ENCODE results near the gene KIAA1328.
A peak's percentile ranks its signal among the peaks of the same experiment; 100 is the strongest.

The KIAA1328 gene

DNA sequence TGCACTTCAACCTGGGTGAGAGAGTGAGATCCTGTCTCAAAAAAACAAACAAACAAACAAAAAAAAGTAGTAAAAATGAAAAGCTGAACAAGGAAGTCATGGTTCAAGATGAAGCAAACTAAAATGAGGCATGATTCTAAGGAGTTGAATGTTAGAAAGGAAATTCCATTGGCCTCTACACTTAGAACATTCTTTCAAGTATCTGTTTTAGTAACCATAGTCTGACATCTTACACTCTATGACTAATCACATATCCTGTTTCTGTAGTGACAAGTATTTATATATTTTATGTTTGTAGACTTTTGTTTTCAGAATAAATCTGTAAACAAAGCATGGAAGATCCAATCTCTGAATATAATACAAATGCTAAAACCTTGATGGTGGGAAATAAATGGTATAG, 164.1 kb downstream of the KIAA1328 start:
- no peak overlapping the region for H3K27ac ChIP-seq
- TF ChIP-seq, protein P1, sequence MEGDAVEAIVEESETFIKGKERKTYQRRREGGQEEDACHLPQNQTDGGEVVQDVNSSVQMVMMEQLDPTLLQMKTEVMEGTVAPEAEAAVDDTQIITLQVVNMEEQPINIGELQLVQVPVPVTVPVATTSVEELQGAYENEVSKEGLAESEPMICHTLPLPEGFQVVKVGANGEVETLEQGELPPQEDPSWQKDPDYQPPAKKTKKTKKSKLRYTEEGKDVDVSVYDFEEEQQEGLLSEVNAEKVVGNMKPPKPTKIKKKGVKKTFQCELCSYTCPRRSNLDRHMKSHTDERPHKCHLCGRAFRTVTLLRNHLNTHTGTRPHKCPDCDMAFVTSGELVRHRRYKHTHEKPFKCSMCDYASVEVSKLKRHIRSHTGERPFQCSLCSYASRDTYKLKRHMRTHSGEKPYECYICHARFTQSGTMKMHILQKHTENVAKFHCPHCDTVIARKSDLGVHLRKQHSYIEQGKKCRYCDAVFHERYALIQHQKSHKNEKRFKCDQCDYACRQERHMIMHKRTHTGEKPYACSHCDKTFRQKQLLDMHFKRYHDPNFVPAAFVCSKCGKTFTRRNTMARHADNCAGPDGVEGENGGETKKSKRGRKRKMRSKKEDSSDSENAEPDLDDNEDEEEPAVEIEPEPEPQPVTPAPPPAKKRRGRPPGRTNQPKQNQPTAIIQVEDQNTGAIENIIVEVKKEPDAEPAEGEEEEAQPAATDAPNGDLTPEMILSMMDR (conservative IDR thresholded peaks at IDR 0.05), result no peak
- TF ChIP-seq ZFX (IDR thresholded peaks at IDR 0.05), result no peak

DNA sequence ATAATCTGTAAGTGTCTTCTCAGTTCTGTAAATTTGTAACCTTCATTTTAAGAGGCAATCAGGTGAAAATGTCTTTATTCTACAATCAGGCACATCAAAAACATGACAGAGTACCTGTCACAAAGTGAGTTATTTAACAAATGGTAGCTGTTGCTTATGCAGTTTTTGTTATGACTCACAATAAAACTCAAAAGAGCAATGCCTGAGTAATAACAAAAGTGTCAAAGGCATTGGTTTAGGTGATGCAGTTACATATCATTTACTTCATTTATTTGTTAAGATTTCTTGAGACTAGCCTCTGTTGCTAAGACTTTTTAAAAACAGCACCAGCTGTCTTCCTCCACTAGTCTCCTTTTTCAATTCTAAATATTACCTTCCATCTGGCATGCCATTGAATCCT, 177.8 kb downstream of the KIAA1328 start:
- no peak for TF ChIP-seq ZFX (IDR thresholded peaks at IDR 0.05)
- TF ChIP-seq, protein P1 (conservative IDR thresholded peaks at IDR 0.05), result no peak

DNA sequence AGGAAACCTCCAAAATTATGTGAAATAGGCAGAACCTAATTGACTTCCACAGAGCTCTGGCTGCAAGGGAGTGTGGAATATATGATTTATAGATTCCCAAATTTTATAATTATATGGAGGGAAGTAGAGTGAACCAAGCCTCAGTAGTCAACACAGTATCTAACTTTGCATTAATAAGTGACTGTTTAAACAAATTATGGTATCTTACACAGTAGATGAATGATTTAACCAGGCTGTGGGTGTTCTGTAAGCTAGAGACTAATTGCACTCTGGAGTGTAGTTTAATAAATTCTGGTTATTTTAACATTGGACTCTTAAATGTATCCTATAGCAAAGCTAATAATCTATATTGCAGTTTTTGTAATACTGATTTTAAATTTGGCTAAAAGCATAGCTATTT, 183.5 kb downstream of the KIAA1328 start:
- H3K27ac ChIP-seq, result no peak overlapping the region
- no peak for TF ChIP-seq ZFX (IDR thresholded peaks at IDR 0.05)
- TF ChIP-seq, protein P1 (conservative IDR thresholded peaks at IDR 0.05), result no peak

More for the DNA sequence above, 177.8 kb downstream of the KIAA1328 start:
- no peak overlapping the region for H3K27ac ChIP-seq

DNA sequence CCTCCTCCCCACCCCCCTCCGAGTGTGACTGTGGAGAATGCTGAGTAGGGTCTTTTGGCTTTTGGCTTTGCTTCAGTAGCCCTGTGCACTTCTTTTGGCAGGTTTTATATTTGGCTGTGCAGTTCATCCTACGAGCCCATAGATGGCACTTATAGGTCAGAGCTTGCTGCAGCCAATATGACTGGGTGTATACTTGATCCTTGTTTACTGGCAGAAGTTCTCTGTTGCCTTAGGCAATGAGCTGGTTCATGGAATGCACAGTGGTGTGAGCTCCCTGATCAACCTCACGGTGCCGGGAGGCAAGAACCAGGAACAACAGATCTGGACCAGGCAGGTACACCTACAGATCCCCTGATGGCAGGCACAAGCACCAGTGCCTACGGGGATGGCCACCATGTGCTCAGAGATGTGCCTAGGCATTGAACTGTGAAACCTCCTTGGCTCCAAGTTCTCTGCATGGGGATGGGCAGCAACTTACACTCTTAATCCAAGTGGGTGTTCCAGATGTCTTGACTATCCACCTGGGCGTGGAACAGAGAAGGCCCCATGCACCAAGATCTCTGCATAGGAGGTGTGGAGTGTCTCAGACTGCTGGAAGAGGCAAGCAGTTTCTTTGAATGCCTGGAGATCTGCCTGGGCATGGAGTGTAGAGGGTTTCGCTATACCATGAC, 190.4 kb downstream of the KIAA1328 start:
- TF ChIP-seq, protein P1 (conservative IDR thresholded peaks at IDR 0.05), result peak; percentile 78
- no peak for TF ChIP-seq ZFX (IDR thresholded peaks at IDR 0.05)
- no peak overlapping the region for H3K27ac ChIP-seq

DNA sequence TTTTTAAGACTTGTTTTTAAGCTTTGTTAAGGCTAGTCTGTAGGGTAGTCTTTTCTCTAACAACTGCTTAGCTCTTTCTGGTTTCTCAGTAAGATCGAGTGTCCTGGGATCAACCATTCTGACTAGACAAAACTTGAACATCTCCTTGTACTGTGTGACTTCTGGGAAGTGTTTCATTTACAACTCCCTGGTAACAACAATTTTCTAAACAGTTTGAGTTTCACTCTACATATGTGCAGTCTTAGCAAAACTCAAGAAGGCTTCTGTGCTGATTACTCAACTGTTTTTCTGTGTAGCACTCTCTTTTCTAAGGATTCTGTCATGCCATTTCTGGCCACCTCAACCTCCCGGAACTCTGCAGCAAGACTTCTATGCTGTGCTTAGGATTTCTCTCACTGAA, 204.5 kb downstream of the KIAA1328 start:
- no peak overlapping the region for H3K27ac ChIP-seq
- TF ChIP-seq, protein P1 (conservative IDR thresholded peaks at IDR 0.05), result no peak
- TF ChIP-seq ZFX (IDR thresholded peaks at IDR 0.05), result no peak

DNA sequence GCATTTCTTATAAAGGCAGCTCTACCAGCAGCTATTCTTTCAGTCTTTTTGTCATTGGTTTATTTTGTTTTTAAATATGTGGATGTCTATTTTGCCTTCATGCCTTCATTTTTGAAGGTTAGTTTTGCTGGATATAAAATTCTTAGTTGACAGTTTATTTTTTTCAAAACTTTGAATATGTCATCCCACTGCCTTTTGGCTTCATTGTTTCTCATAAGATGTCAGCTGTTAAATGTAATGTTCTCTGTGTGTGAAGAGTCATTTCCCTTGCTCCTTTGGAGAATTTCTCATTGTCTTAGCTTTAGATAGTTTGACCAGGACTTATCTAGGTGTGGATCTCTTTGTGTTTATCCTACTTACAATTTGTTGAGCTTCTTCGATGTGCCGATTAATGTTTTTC, 213.5 kb downstream of the KIAA1328 start:
- no peak overlapping the region for H3K27ac ChIP-seq
- TF ChIP-seq, protein P1 (conservative IDR thresholded peaks at IDR 0.05), result no peak
- no peak for TF ChIP-seq ZFX (IDR thresholded peaks at IDR 0.05)

DNA sequence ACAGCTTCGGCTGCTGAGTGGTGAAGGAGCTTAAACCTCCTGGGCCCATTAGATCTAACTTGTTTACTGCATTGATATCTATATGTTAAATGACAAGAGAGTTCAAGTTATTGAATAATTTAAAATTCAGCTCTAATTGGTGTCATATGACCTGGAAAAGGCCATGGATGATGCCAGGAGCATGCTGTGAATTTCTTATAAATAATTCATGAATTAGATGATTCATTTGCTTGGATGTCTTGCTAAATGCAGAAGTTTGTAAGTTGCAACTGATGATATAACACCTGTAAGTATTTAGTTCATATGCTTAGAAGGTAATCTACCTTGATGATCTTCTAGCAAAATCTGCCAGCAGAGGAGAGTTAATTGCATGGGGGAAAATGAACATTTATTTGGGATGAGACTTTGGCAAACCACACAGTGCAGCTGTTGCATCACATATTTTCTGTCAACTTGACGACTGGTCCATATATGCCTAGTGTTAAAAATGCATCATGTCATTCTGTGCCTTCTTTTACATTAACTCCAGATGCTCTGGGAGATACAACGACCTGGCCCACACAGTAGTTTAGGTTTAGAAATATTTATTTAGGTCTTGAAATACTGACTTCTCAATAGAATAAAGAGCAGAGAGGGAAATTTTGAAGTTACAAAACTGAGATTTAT, 226.3 kb downstream of the KIAA1328 start:
- H3K27ac ChIP-seq, result no peak overlapping the region
- TF ChIP-seq, protein P1 (conservative IDR thresholded peaks at IDR 0.05), result no peak
- no peak for TF ChIP-seq ZFX (IDR thresholded peaks at IDR 0.05)

Data from C4-2B (cell line).